ENCODE results near the gene EID1. TPM values are rescaled to one million over a fixed set of nuclear protein-coding genes. Genes with fewer than 3 reads are reported as not detected.

The EID1 gene
- total and polyA plus RNA-seq, 9 of the 15 experiments (the other 6 are each of a cell fraction or from before 2014, with no cell fraction given), result 46.5 to 211 (median 143) TPM

DNA sequence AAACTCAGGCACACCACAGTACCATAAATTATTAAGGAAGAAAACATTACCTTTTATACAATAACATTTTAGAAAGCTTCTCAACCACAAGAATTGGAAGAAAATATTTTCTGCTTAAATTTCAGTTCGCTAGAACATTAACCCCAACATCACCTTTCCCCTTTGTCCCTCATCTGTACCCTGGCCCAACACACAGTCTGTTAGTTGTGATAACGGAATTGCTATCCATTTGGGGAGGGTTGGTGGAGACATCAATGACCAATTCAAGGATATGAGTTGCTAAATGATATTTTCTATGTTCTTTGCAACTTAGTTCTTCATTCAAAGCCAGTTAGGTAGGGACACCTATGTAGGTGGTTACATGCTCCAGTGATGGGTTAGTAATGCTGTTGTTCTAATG is 5.8 kb downstream of the EID1 start (continued):
- TF ChIP-seq, protein P1, sequence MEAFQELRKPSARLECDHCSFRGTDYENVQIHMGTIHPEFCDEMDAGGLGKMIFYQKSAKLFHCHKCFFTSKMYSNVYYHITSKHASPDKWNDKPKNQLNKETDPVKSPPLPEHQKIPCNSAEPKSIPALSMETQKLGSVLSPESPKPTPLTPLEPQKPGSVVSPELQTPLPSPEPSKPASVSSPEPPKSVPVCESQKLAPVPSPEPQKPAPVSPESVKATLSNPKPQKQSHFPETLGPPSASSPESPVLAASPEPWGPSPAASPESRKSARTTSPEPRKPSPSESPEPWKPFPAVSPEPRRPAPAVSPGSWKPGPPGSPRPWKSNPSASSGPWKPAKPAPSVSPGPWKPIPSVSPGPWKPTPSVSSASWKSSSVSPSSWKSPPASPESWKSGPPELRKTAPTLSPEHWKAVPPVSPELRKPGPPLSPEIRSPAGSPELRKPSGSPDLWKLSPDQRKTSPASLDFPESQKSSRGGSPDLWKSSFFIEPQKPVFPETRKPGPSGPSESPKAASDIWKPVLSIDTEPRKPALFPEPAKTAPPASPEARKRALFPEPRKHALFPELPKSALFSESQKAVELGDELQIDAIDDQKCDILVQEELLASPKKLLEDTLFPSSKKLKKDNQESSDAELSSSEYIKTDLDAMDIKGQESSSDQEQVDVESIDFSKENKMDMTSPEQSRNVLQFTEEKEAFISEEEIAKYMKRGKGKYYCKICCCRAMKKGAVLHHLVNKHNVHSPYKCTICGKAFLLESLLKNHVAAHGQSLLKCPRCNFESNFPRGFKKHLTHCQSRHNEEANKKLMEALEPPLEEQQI (IDR thresholded peaks at IDR 0.05), result no peak
- TF ChIP-seq, protein P2, sequence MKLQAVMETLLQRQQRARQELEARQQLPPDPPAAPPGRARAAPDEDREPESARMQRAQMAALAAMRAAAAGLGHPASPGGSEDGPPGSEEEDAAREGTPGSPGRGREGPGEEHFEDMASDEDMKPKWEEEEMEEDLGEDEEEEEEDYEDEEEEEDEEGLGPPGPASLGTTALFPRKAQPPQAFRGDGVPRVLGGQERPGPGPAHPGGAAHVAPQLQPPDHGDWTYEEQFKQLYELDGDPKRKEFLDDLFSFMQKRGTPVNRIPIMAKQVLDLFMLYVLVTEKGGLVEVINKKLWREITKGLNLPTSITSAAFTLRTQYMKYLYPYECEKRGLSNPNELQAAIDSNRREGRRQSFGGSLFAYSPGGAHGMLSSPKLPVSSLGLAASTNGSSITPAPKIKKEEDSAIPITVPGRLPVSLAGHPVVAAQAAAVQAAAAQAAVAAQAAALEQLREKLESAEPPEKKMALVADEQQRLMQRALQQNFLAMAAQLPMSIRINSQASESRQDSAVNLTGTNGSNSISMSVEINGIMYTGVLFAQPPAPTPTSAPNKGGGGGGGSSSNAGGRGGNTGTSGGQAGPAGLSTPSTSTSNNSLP (IDR thresholded peaks at IDR 0.05; ENCODE audit: borderline replicate concordance, low read depth, low read length), result 0 out of 2 replicates have a peak, but pooled peaks have one; percentile 44
- TF ChIP-seq POLR2AphosphoS5 (IDR thresholded peaks at IDR 0.05; ENCODE audit: control insufficient read depth, insufficient read depth, low read depth, low read length) (peak; percentile 48; the same call in 1 of the 2 replicates), THRAP3 (IDR thresholded peaks at IDR 0.05; ENCODE audit: borderline replicate concordance) (no peak), TEAD4 (IDR thresholded peaks at IDR 0.05; ENCODE audit: low read length) (peak; percentile 39; the same call in 1 of the 2 replicates), TEAD4 (CRISPR knock-in tag; IDR thresholded peaks at IDR 0.05; ENCODE audit: borderline replicate concordance) (no peak), BRD4 (IDR thresholded peaks at IDR 0.05) (no peak), EHMT2 (IDR thresholded peaks at IDR 0.05) (0 out of 2 replicates have a peak, but pooled peaks have one; percentile 20), CBFA2T2 (conservative IDR thresholded peaks at IDR 0.05) (peak; percentile 54), DPF2 (IDR thresholded peaks at IDR 0.05) (peak; percentile 56), KDM1A (IDR thresholded peaks at IDR 0.05) (peak in 1 of 2 experiments; percentile 27; a peak in 1 of 4 replicates), EP300 (IDR thresholded peaks at IDR 0.05; ENCODE audit: low read length) (peak; percentile 32; the same call in 1 of the 2 replicates), ZNF57 (CRISPR knock-in tag; IDR thresholded peaks at IDR 0.05) (no peak), NR2C1 (IDR thresholded peaks at IDR 0.05) (peak; percentile 82), NR2C1 (tag; IDR thresholded peaks at IDR 0.05) (peak; percentile 70)
